ENCODE measurements around the gene GLT1D1. TPM values are rescaled to one million over a fixed set of nuclear protein-coding genes. Genes with fewer than 3 reads are reported as not detected.

GLT1D1 gene
- total and polyA plus RNA-seq, 8 donors, result 1.0 to 17.6 (median 2.6) TPM

DNA sequence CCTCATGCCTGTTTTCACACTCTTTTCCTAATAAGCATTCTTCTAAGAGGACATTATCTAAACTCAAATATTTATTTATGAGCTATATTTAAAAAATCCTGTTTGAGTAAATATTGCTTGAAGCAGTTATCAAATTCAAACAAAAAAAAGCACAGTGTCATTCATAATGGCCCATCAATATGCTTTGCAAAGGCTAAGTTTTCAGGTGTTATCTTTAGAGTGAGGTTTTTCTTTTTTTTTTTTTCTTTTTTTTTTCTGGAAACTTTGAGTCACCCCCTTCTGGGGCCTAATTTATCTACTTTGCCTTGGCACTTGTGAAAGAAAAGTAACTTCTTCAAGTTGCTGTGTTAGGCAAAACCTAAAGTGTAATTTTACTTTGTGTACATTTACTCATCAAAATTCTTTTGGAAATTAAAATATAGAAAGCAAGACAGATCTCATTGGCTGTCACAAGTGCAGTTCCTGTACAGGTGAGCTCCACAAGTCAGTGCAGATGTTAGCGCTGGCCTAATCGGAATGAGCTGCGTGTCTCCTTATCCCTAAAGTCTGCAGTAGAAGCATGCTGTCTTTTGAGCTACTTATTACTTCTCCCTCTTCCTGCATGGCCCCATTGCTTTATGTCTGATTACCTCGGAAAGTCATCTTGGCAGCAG is 53.3 kb downstream of the GLT1D1 start:
- Histone ChIP-seq H3K4me3 (no peak overlapping the region), H3K27ac (no peak overlapping the region), H3K27me3 (no peaks in the 10 kb centered on the region), H3K4me1 (no peaks in the 10 kb centered on the region), H3K9me3 (no peaks in the 10 kb centered on the region), H3K36me3 (no peaks in the 10 kb centered on the region)
- intact Hi-C loops (cut with DNase I), result no loop called here
- TF ChIP-seq, protein P1, sequence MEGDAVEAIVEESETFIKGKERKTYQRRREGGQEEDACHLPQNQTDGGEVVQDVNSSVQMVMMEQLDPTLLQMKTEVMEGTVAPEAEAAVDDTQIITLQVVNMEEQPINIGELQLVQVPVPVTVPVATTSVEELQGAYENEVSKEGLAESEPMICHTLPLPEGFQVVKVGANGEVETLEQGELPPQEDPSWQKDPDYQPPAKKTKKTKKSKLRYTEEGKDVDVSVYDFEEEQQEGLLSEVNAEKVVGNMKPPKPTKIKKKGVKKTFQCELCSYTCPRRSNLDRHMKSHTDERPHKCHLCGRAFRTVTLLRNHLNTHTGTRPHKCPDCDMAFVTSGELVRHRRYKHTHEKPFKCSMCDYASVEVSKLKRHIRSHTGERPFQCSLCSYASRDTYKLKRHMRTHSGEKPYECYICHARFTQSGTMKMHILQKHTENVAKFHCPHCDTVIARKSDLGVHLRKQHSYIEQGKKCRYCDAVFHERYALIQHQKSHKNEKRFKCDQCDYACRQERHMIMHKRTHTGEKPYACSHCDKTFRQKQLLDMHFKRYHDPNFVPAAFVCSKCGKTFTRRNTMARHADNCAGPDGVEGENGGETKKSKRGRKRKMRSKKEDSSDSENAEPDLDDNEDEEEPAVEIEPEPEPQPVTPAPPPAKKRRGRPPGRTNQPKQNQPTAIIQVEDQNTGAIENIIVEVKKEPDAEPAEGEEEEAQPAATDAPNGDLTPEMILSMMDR (IDR thresholded peaks at IDR 0.05), result no peak
- no peak for DNase-seq
- ATAC-seq, result peak; percentile 74

DNA sequence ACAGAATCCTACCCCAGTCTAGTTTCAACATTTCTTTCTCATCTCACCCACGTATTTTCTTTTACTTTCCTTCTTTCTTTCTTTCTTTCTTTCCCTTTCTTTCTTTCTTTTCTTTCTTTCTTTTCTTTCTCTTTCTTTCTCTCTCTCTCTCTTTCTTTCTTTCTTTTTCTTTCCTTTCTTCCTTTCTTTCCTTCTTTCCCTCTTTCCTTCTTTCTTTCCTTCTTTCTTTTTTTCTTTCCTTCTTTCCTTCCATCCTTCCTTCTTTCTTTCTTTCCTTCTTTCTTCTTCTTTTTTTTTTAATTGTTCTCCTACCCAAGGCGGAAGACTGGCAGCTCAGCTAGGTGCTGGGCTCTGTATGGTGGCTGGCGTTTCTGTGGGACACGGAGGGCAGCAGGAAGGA is 55.0 kb downstream of the GLT1D1 start:
- Histone ChIP-seq H3K9me3 (no peaks in the 10 kb centered on the region), H3K4me1 (no peaks in the 10 kb centered on the region), H3K4me3 (no peak overlapping the region), H3K27ac (no peak overlapping the region), H3K27me3 (no peaks in the 10 kb centered on the region), H3K36me3 (no peaks in the 10 kb centered on the region)
- intact Hi-C loops (cut with DNase I), result no loop called here
- DNase-seq, result no peak
- TF ChIP-seq, protein P1 (IDR thresholded peaks at IDR 0.05), result no peak
- ATAC-seq, result no peak

DNA sequence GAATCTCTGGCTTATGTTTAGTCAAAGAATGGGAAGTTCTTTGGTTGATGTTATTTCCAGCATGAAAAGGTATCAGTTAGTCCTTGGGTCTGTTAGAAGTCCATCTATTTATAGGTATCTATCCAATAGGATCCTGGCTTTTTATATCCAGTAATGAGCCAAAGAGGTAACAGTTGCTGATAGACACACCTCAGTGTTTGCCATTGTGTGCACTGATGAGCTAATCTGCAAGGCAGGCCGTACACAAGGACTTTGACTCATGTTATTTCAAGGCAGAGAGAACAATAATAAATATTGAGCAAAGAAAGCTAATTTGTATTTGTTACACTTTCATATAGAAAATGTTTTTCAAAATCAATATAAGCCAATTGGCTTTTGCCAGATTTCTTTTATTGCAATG is 56.4 kb downstream of the GLT1D1 start:
- H3K27ac ChIP-seq, result no peak overlapping the region
- TF ChIP-seq, protein P1 (IDR thresholded peaks at IDR 0.05), result no peak
- ATAC-seq (no peak), DNase-seq (no peak)
- intact Hi-C loops (cut with DNase I), result no loop called here
- no peaks in the 10 kb centered on the region for H3K36me3 ChIP-seq
- H3K9me3 ChIP-seq, result no peaks in the 10 kb centered on the region
- no peaks in the 10 kb centered on the region for H3K27me3 ChIP-seq
- H3K4me1 ChIP-seq, result peaks cover 0 to 5% of the 10 kb centered on the region in 2 donors
- H3K4me3 ChIP-seq, result no peak overlapping the region

DNA sequence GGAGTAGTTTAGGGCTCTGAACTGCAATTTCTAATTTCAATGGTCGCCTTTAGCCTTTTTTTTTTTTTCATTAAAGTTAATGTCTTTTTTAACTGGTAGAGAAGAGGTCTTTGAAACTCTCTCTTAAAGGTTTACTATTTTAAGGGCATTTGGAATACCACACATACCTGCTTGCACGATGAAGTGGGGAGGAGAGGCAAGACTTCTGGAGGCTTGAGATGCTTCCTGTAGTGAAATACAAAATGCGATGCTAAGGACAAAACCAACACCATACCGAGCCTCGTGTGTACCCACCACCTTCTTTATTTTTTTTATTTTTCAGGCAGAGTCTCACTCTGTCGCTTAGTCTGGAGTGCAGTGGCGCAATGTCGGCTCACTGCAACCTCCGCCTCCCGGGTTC is 57.4 kb downstream of the GLT1D1 start:
- ATAC-seq (peak; percentile 67), DNase-seq (no peak)
- intact Hi-C loops (cut with DNase I), result no loop called here
- TF ChIP-seq, protein P1 (IDR thresholded peaks at IDR 0.05), result no peak
- Histone ChIP-seq H3K4me1 (peaks cover 0 to 8% of the 10 kb centered on the region in 2 donors), H3K4me3 (no peak overlapping the region), H3K9me3 (no peaks in the 10 kb centered on the region), H3K36me3 (no peaks in the 10 kb centered on the region), H3K27me3 (no peaks in the 10 kb centered on the region), H3K27ac (no peak overlapping the region)

DNA sequence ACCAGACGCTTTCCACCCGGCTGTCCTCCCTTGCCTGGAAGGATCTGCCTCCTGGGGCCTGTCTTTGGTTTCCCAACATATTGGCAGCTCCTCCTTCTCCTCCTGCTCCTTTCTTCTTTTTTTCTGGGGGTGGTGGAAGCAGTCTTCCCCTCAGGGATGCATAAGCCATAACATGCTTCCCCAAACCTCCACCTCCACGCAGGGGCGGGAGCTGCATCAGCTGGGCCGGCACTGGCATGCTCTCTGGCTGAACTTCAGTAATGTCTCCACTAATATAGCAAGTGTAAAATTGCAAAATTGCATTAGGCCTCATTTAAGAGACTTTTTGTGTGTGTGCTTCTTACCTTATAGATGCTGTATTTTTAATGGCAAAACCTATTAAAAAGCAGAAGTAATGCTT is 58.6 kb downstream of the GLT1D1 start:
- Histone ChIP-seq H3K27me3 (no peaks in the 10 kb centered on the region), H3K27ac (no peak overlapping the region), H3K4me3 (no peak overlapping the region), H3K4me1 (peaks cover 0 to 8% of the 10 kb centered on the region in 2 donors), H3K36me3 (no peaks in the 10 kb centered on the region), H3K9me3 (no peaks in the 10 kb centered on the region)
- ATAC-seq (no peak), DNase-seq (no peak)
- TF ChIP-seq, protein P1 (IDR thresholded peaks at IDR 0.05), result no peak
- intact Hi-C loops (cut with DNase I), result no loop called here
